Thyroid gland (tissue), 4 donors: ENCODE results near the gene KRTAP10-4. TPM values are rescaled to one million over a fixed set of nuclear protein-coding genes. Genes with fewer than 3 reads are reported as not detected.
"Not testable (repeated sequence)": the region's sequence is repeated elsewhere in the genome, so short reads cannot be mapped to it uniquely, and the experiment has no call there.

Experiments
- DNase-seq, 2 donors: peaks; one replicate each; pipeline ENCODE4 v3.0.0-alpha.2; 2019
- H3K27ac ChIP-seq, 3 donors: fragments of 200-600 bp; sonication (generic); 1 replicate in 2 of 3; 2 replicates in 1 of 3; pipeline ENCODE4 v1.5.1; 2016 to 2019; ENCODE audit warnings: mild to moderate bottlenecking in 1 of 3, moderate library complexity in 1 of 3
- H3K27me3 ChIP-seq: fragments of 200-600 bp; sonication (generic); one replicate; pipeline ENCODE4 v1.5.1; 2019
- H3K36me3 ChIP-seq, 2 donors: fragments of 200-600 bp; sonication (generic); one replicate each; pipeline ENCODE4 v1.5.1; 2016 to 2019
- H3K4me1 ChIP-seq, 2 donors: fragments of 200-600 bp; sonication (generic); one replicate each; pipeline ENCODE4 v1.5.1; 2017 to 2019
- H3K4me3 ChIP-seq, 3 donors: fragments of 200-600 bp; sonication (generic); replicated peaks in 1 of 3; 1 replicate in 2 of 3; 2 replicates in 1 of 3; pipeline ENCODE4 v1.5.1; 2016; ENCODE audit warnings: mild to moderate bottlenecking in 1 of 3
- H3K9me3 ChIP-seq: fragments of 200-600 bp; sonication (generic); one replicate; pipeline ENCODE4 v1.5.1; 2017
- POLR2A ChIP-seq, 2 donors: fragments of 450-650 bp; IDR thresholded peaks; one replicate each; pipeline ENCODE4 v1.6.1; 2017; ENCODE audit warnings: antibody characterized with exemption in 2 of 2, mild to moderate bottlenecking in 2 of 2, moderate library complexity in 1 of 2
- WGBS, 2 donors: methylation state at CpG; one replicate each; pipeline ENCODE4 v1.1.5; 2017; 5-methylcytosine and 5-hydroxymethylcytosine counted together
- intact Hi-C: fragments of 100-400 bp; cut with DNase I; formaldehyde crosslinking; loops from one replicate; pipeline ENCODE4 v1.15.1; 2023
- total RNA-seq, 4 donors: library from RNA; depleted of rRNA; stranded (reverse); fragments of >200 nt; gene quantifications; one replicate each; pipeline ENCODE4 v1.2.3, GENCODE V29; 2016
- TF ChIP-seq, protein P1 (sequence below), 6 experiments: fragments of 200-600 bp in 3 of 6; fragments of 450-650 bp in 3 of 6; sonication (generic) in 3 of 6; IDR thresholded peaks; one replicate each; pipeline ENCODE4 v1.5.1; 2016 to 2019; ENCODE audit warnings: antibody characterized with exemption in 6 of 6, mild to moderate bottlenecking in 2 of 6, inconsistent platforms in 1 of 6, moderate library complexity in 1 of 6

Gene KRTAP10-4
- total RNA-seq, 4 donors from 2014 or later: not detected

DNA sequence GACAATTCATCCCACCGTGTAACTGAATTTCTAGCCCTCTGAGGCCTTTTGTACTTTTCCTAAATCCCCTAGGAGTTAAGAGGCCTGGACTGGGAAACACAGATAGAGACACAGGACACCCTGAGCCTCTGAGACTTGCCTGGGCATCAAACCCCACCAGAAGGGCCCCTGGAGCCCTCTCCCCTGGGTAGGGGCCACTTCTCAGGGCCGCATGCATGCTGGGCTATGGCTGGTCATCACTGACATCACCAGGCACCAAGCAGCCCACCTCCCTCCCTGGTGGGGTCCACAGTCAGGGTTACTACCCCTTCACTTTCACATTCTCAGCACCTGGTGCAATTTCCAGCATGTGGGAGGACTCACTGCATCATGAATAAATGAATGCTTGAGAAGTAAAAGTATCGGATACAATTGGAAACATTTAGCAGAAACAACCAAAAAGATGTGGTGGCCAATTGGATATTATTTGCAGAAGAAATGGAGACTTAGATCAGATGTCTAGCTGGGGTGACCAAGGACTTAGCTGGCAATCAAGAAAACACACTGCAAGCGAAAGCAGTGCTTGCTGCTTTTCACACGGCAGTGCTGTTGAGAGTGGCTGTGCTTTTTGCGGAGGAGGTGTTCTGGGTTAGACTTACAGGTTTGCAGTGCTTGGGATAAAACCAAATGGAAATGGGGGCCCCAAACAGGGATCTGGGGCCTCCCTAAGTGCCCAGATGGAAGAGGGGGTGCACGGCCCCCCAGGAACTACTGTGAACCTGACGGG, 25.9 kb downstream of the KRTAP10-4 start:
- H3K27ac ChIP-seq: no peak overlapping the region
- H3K4me1 ChIP-seq: no peaks in the 10 kb centered on the region
- no peaks in the 10 kb centered on the region for H3K9me3 ChIP-seq
- 89 to 91% methylated on average over 8 of the region's 8 CpGs for WGBS, 2 donors
- no peaks in the 10 kb centered on the region for H3K36me3 ChIP-seq
- no peak overlapping the region for H3K4me3 ChIP-seq
- TF ChIP-seq, protein P1, sequence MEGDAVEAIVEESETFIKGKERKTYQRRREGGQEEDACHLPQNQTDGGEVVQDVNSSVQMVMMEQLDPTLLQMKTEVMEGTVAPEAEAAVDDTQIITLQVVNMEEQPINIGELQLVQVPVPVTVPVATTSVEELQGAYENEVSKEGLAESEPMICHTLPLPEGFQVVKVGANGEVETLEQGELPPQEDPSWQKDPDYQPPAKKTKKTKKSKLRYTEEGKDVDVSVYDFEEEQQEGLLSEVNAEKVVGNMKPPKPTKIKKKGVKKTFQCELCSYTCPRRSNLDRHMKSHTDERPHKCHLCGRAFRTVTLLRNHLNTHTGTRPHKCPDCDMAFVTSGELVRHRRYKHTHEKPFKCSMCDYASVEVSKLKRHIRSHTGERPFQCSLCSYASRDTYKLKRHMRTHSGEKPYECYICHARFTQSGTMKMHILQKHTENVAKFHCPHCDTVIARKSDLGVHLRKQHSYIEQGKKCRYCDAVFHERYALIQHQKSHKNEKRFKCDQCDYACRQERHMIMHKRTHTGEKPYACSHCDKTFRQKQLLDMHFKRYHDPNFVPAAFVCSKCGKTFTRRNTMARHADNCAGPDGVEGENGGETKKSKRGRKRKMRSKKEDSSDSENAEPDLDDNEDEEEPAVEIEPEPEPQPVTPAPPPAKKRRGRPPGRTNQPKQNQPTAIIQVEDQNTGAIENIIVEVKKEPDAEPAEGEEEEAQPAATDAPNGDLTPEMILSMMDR (IDR thresholded peaks at IDR 0.05): no peak
- TF ChIP-seq POLR2A (IDR thresholded peaks at IDR 0.05): no peak
- no peaks in the 10 kb centered on the region for H3K27me3 ChIP-seq
- DNase-seq: no peak
- intact Hi-C loops: no loop called here

DNA sequence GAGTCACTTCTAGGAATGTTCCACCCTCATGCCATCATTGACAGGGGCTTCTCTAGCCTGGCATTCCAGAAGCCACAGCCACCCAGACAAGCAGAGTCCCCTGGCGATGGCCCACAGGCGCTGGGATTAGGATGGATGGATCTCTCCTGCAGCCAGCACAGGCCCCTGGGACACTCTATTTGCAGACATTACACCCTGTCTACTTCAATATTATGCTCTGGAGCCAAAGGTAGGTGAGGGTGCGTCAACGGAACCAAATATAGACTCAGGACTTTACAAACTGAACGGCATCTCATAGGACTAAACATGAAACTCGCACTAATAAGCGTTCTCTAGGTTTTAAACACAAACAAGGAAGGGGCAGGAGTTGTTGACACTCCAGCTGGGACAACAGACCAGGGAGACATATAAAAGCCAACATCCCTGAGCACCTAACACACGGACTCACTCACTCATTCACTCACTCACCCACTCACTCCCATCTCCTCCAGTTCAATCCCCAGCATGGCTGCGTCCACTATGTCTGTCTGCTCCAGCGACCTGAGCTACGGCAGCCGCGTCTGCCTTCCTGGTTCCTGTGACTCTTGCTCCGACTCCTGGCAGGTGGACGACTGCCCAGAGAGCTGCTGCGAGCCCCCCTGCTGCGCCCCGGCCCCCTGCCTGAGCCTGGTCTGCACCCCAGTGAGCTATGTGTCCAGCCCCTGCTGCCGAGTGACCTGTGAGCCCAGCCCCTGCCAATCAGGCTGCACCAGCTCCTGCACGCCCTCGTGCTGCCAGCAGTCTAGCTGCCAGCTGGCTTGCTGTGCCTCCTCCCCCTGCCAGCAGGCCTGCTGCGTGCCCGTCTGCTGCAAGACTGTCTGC, 26.8 kb downstream of the KRTAP10-4 start, which contains the start of gene KRTAP10-7:
KRTAP10-7 (plus strand) TSS at position 480 of the 861 bp plus-strand sequence; CDS start at position 505, 25 bp downstream.
- H3K9me3 ChIP-seq, H3K4me1 ChIP-seq, DNase-seq, H3K27ac ChIP-seq, intact Hi-C loops, H3K4me3 ChIP-seq, H3K27me3 ChIP-seq, H3K36me3 ChIP-seq: not testable (repeated sequence)
- 82 to 84% methylated on average over 15 to 19 of the region's 23 CpGs for WGBS, 2 donors

DNA sequence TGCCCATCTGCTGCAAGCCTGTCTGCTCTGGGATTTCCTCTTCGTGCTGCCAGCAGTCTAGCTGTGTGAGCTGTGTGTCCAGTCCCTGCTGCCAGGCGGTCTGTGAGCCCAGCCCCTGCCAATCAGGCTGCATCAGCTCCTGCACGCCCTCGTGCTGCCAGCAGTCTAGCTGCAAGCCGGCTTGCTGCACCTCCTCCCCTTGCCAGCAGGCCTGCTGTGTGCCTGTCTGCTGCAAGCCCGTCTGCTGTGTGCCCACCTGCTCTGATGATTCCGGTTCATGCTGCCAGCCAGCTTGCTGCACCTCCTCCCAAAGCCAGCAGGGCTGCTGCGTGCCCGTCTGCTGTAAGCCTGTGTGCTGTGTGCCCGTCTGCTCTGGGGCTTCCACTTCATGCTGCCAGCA, 27.6 kb downstream of the KRTAP10-4 start:
- H3K9me3 ChIP-seq, H3K4me1 ChIP-seq, DNase-seq, H3K27ac ChIP-seq, H3K4me3 ChIP-seq, H3K27me3 ChIP-seq, intact Hi-C loops, H3K36me3 ChIP-seq: not testable (repeated sequence)
- WGBS, 2 donors: 83 to 92% methylated on average over 5 to 9 of the region's 10 CpGs

DNA sequence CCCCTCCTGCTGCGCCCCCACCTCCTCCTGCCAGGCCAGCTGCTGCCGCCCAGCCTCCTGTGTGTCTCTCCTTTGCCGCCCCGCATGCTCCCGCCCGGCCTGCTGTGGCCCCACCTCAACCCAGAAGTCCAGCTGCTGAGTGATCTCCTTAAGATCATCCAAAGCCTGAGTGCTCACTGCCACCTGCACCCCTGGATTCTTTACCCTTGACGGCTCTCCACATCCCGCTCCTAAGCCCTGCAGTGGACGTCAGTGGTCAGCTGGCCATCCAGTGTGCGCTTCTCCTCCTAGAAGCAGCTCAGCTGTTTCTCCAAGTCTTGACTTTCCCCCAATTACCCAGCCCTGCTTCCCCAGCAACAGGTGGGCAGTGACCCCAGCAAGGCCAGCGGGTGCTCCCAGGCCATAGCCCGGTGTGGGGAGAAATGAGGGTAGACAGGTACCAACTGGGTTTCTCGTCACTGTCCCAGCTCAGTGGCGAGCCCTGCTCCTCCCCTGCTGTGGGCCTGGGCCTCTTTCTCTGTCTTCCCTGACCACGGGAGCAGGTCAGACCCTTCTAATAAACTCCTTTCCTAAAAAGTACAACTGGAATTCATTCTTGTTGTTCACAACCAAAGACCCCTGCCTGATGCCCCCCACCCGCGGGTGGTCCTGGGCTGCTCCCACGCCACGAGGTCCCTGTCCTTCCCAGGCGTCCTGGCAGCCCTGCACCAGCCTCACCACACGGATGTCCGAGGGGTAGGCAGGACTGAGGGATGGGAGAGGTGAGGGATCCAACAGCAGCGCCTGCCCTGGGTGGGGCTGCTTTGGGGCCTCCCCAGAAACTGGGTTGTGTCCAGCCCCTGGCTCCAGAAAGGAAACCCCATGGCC, 28.3 kb downstream of the KRTAP10-4 start:
- WGBS, 2 donors: 82 to 88% methylated on average over 17 to 23 of the region's 23 CpGs
- no peak for TF ChIP-seq POLR2A (IDR thresholded peaks at IDR 0.05)
- TF ChIP-seq, protein P1 (IDR thresholded peaks at IDR 0.05): no peak
- no peak for DNase-seq
- Histone ChIP-seq H3K27ac (no peak overlapping the region), H3K27me3 (no peaks in the 10 kb centered on the region), H3K9me3 (no peaks in the 10 kb centered on the region), H3K36me3 (no peaks in the 10 kb centered on the region), H3K4me1 (no peaks in the 10 kb centered on the region), H3K4me3 (no peak overlapping the region)
- intact Hi-C loops: no loop called here

DNA sequence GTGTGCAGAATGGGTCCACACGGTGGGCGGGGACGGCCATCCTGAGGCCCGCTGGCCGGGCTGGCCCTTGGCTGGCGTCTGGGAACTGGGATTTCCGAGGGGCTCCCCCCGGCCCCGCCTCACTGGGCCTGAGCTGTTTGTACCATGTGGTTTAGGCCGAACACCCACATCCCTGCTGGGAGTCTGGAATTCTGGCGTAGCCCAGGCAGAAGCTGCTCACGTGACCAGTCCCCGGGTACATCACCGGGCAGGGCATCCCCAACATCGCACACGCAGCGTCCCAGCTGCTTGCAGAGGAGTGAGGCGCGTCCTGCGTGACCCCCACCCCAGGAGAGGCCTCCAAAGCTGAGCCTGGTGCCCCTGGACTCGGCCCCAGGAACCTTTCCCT, 28.9 kb downstream of the KRTAP10-4 start:
- no peaks in the 10 kb centered on the region for H3K4me1 ChIP-seq
- 65 to 92% methylated on average over 4 to 15 of the region's 21 CpGs for WGBS, 2 donors
- DNase-seq: no peak
- no peaks in the 10 kb centered on the region for H3K36me3 ChIP-seq
- no peaks in the 10 kb centered on the region for H3K27me3 ChIP-seq
- no peak overlapping the region for H3K27ac ChIP-seq
- TF ChIP-seq, protein P1 (IDR thresholded peaks at IDR 0.05): no peak
- TF ChIP-seq POLR2A (IDR thresholded peaks at IDR 0.05): no peak
- intact Hi-C loops: no loop called here
- H3K4me3 ChIP-seq: no peak overlapping the region
- H3K9me3 ChIP-seq: no peaks in the 10 kb centered on the region
